T-cell (primary cell): ENCODE results near the gene ADAM19. TPM values are rescaled to one million over a fixed set of nuclear protein-coding genes. Genes with fewer than 3 reads are reported as not detected.

Experiments used
- ATAC-seq, 4 experiments: fragments of 200-7000 bp in 3 of 4; fragments of 150-1000 bp in 1 of 4; cut with Tn5 transposase; replicated peaks in 1 of 4; 1 replicate in 3 of 4; 2 replicates in 1 of 4; pipeline ENCODE4 v1.10.0; 2021; ENCODE audit warnings: moderate library complexity in 3 of 4, mild to moderate bottlenecking in 2 of 4, moderate number of reproducible peaks in 1 of 4
- CTCF ChIA-PET, 2 donors: fragments of 300-600 bp; sonication (Branson Sonifier 250); formaldehyde crosslinking; loops; one replicate each; lab custom pipeline; 2022; ENCODE audit warnings: antibody characterized with exemption in 2 of 2; lab: Charles Lee
- POLR2A ChIA-PET, 2 donors: fragments of 300-600 bp; sonication (Branson Sonifier 250); formaldehyde crosslinking; loops; one replicate each; lab custom pipeline; 2022; ENCODE audit warnings: antibody characterized with exemption in 2 of 2; lab: Charles Lee
- DNase-seq, 35 experiments: peaks; one replicate each; pipeline versions ENCODE4 v3.0.0 to v3.0.0-alpha.2; 2013 to 2023
- H3K27ac ChIP-seq: one replicate; pipeline ENCODE4 v1.5.1; 2013; ENCODE audit warnings: low read length
- H3K27me3 ChIP-seq, 2 experiments: replicated peaks in 1 of 2; 1 replicate in 1 of 2; 2 replicates in 1 of 2; pipeline versions ENCODE4 v1.6.1 to v1.7.0; 2013; ENCODE audit warnings: low read length in 1 of 2, mixed read lengths in 1 of 2; ENCODE audit not compliant: control insufficient read depth in 2 of 2, insufficient read depth in 2 of 2; ENCODE audit errors: extremely low read depth in 1 of 2
- H3K36me3 ChIP-seq, 2 donors: 1 replicate in 1 of 2; 2 replicates in 1 of 2; pipeline versions ENCODE4 v1.6.1 to v1.7.0; 2013; ENCODE audit warnings: low read length in 1 of 2; ENCODE audit not compliant: control insufficient read depth in 2 of 2, insufficient read depth in 1 of 2; ENCODE audit errors: extremely low read depth in 1 of 2
- H3K4me1 ChIP-seq, 2 experiments: 1 replicate in 1 of 2; 2 replicates in 1 of 2; pipeline versions ENCODE4 v1.6.1 to v1.7.0; 2013; ENCODE audit warnings: low read length in 2 of 2, mixed read lengths in 1 of 2; ENCODE audit not compliant: insufficient read depth in 2 of 2, control insufficient read depth in 1 of 2; ENCODE audit errors: extremely low read depth in 1 of 2
- H3K4me3 ChIP-seq, 2 donors: 1 replicate in 1 of 2; 2 replicates in 1 of 2; pipeline versions ENCODE4 v1.5.1 to v1.7.0; 2013; ENCODE audit warnings: mild to moderate bottlenecking in 2 of 2, low read length in 1 of 2, moderate library complexity in 1 of 2; ENCODE audit not compliant: control insufficient read depth in 1 of 2; ENCODE audit errors: extremely low read depth in 1 of 2
- H3K9me3 ChIP-seq: 2 replicates; pipeline ENCODE4 v1.7.0; 2013
- H3K27ac Mint-ChIP-seq, 2 donors: one replicate each; pipeline ENCODE4 v1.8.0; 2020 to 2021; ENCODE audit warnings: mild to moderate bottlenecking in 2 of 2, mixed read lengths in 2 of 2
- H3K27me3 Mint-ChIP-seq, 2 donors: one replicate each; pipeline ENCODE4 v1.8.0; 2021 to 2022; ENCODE audit warnings: mixed read lengths in 2 of 2
- H3K36me3 Mint-ChIP-seq: one replicate; pipeline ENCODE4 v1.8.0; 2021; ENCODE audit warnings: mixed read lengths
- H3K4me1 Mint-ChIP-seq, 3 donors: one replicate each; pipeline ENCODE4 v1.8.0; 2020 to 2022; ENCODE audit warnings: mixed read lengths in 3 of 3, mild to moderate bottlenecking in 1 of 3
- H3K4me3 Mint-ChIP-seq, 3 donors: one replicate each; pipeline ENCODE4 v1.8.0; 2020 to 2022; ENCODE audit warnings: mild to moderate bottlenecking in 3 of 3, mixed read lengths in 3 of 3, moderate library complexity in 3 of 3
- H3K9me3 Mint-ChIP-seq, 3 donors: one replicate each; pipeline ENCODE4 v1.8.0; 2020 to 2022; ENCODE audit warnings: mixed read lengths in 3 of 3
- WGBS: methylation state at CpG from one replicate; pipeline ENCODE4 v1.1.5; 2013; ENCODE audit warnings: missing lambda C conversion rate; ENCODE audit not compliant: insufficient coverage; 5-methylcytosine and 5-hydroxymethylcytosine counted together
- total RNA-seq, 35 experiments: library from RNA in 6 of 35; stranded (reverse) in 6 of 35; fragments of 120-200 nt in 1 of 35; gene quantifications; one replicate each; pipeline versions ENCODE4 v1.2.1 to v1.2.4 and lab custom pipeline; 2013 to 2026

ADAM19 gene
- total RNA-seq, 5 donors from 2014 or later (not counting 1 experiment from before 2014, with no cell fraction given): 30.7 to 64.1 (median 41.8) TPM

DNA sequence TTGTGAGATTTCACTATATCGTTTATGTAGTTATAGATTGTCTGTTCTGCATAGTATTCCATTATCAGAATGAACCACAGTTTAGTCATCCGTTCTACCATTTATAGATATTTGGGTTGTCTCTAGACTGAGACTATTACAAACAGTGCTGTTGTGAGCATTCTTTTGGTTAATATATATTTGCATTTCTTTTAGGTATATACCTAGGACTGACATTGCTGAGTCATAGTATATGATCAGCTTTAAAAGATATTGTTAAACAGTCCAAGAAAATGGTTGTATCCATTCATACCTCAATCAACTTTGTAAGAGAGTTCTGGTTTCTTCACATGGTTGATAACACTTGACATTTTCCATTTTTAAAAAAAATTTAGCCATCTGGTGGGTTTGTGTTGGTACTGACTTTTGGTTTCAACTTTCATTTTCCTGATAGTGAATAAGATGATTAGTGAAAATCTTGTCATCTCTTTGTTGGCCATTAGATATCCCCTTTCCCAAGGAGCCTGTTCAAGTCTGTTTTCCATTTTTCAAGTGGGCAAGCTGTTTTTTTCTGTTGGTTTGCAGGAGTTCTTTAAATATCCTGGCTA is 22.9 kb upstream of the ADAM19 start:
- H3K9me3 ChIP-seq: no peaks in the 10 kb centered on the region
- peaks cover 0 to 3% of the 10 kb centered on the region in 2 donors for H3K27me3 Mint-ChIP-seq
- H3K4me3 ChIP-seq: no peak overlapping the region
- WGBS: no CpG with 5 or more reads among the region's 2 CpGs
- ChIA-PET POLR2A (no interaction called here), CTCF (no interaction called here)
- no peaks in the 10 kb centered on the region for H3K36me3 ChIP-seq
- no peaks in the 10 kb centered on the region for H3K9me3 Mint-ChIP-seq
- peaks cover 20 to 22% of the 10 kb centered on the region in 2 experiments for H3K4me1 ChIP-seq
- H3K27ac ChIP-seq: no peak overlapping the region
- H3K4me1 Mint-ChIP-seq: peaks cover 45 to 80% (median 66%) of the 10 kb centered on the region in 3 donors
- DNase-seq: no peak
- no peaks in the 10 kb centered on the region for H3K27me3 ChIP-seq
- no peak for ATAC-seq
- H3K27ac Mint-ChIP-seq: peak overlapping the region; percentile 24 to 39
- no peaks in the 10 kb centered on the region for H3K36me3 Mint-ChIP-seq
- no peak overlapping the region for H3K4me3 Mint-ChIP-seq

DNA sequence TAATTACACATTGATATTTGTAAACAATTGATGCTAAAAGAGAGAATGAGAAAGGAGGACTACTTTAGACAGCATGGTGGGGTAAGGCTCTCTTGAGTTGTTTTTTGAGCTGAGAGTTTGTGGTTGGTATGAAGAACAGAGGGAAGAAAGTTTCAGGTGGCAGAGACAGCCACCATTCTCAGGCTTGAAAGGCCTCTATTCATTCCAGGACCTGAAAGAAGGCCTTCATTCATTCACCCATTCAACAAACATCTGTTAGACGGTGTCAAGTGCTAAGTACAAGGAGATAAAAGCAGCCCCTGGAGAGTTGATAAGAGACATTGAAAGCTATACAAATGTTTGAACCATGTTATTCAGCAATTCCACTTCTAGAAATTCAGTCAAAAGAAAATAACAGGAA is 21.7 kb upstream of the ADAM19 start:
- Mint-ChIP-seq H3K27me3 (peaks cover 0 to 3% of the 10 kb centered on the region in 2 donors), H3K27ac (peak overlapping the region; percentile 7 to 33), H3K4me1 (peaks cover 45 to 80% (median 66%) of the 10 kb centered on the region in 3 donors), H3K9me3 (no peaks in the 10 kb centered on the region), H3K36me3 (no peaks in the 10 kb centered on the region), H3K4me3 (no peak overlapping the region)
- Histone ChIP-seq H3K4me3 (no peak overlapping the region), H3K36me3 (no peaks in the 10 kb centered on the region), H3K4me1 (peaks cover 15 to 20% of the 10 kb centered on the region in 2 experiments), H3K27me3 (no peaks in the 10 kb centered on the region), H3K9me3 (no peaks in the 10 kb centered on the region), H3K27ac (no peak overlapping the region)
- ChIA-PET CTCF (interaction anchor here in 1 of 2 donors (1.2 kb wide), 1 partner anchor 126 kb away, joined by 3 read pairs; no protein-coding TSS in a partner anchor), POLR2A (interaction anchor here (0.5 to 0.9 kb wide), 4 partner anchors 10 to 72 kb away, joined by 3 to 5 read pairs (median 3); no protein-coding TSS in a partner anchor)
- DNase-seq: no peak
- no CpG with 5 or more reads among the region's 1 CpG for WGBS
- peak in 1 of 4 experiments; percentile 17 for ATAC-seq

DNA sequence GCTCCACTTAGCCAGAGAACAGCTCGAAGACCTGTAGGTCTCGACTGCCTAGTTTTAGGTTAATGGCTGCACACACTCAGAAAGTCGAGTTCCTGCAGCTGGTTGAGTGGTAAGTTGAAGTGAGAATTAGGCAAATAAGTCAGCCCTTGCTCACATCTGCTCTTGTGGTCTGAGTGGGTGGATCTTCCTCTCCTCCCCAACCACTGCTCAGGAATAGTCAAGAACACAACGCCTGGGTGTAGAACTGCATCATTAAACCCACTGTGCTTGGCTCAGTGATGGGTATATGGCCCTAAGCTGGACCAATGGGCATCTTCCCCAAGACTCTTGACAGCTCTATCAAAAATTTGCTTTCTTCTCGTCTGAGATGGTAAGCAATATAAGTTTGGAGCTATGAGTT is 20.9 kb upstream of the ADAM19 start:
- no peak overlapping the region for H3K4me3 Mint-ChIP-seq
- H3K27ac Mint-ChIP-seq: peak overlapping the region; percentile 53 to 77
- peak in 1 of 35 experiments; percentile 25 for DNase-seq
- peak; percentile 51 to 72 (median 58) for ATAC-seq
- H3K27me3 Mint-ChIP-seq: peaks cover 0 to 3% of the 10 kb centered on the region in 2 donors
- Histone ChIP-seq H3K27me3 (no peaks in the 10 kb centered on the region), H3K4me3 (no peak overlapping the region), H3K36me3 (no peaks in the 10 kb centered on the region), H3K9me3 (no peaks in the 10 kb centered on the region), H3K27ac (no peak overlapping the region), H3K4me1 (peaks cover 14 to 18% of the 10 kb centered on the region in 2 experiments)
- POLR2A ChIA-PET: interaction anchor here (0.6 to 0.9 kb wide), 4 partner anchors 9 to 440 kb away, joined by 3 read pairs; no protein-coding TSS in a partner anchor
- H3K36me3 Mint-ChIP-seq: no peaks in the 10 kb centered on the region
- no CpG with 5 or more reads among the region's 5 CpGs for WGBS
- H3K4me1 Mint-ChIP-seq: peaks cover 44 to 83% (median 65%) of the 10 kb centered on the region in 3 donors
- no peaks in the 10 kb centered on the region for H3K9me3 Mint-ChIP-seq
- CTCF ChIA-PET: interaction anchor here (0.6 to 1.2 kb wide), 2 partner anchors 16 to 125 kb away, joined by 3 read pairs; no protein-coding TSS in a partner anchor

DNA sequence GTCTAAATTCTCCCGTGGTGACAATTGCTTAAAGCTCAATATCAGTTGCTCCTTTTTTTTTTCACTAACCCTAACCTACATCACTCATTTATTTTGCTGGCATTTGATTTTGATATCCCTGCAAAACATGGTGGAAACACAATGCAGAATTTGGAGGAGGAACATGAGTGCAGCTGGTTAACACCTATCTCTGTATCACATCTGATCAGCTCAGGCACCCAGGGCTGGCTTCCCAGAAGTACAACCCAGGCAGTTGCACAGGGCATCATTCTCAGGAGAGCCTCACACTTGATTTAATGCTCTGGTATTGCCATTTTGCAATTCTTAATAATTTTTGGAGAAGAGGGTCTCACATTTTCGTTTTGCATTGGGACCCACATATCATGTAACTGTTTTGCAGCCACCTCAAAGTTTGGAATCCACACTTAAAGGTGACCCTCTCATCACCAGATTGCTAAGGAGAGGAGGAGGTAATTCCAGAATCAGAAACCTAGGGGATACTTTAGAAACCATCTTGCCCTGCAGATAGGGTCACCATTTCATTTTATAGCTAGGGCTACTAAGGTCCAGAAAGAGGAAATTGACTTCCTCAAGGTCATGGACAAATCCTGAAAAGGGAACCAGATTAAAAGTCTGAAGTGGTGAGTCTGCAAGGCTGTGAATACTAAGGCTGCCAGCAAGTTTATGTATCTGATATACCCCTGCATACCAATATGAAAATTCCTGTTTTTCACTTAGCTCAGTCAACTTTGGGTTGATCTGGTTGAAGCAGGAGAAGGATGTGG is 19.3 kb upstream of the ADAM19 start:
- Mint-ChIP-seq H3K27ac (peak overlapping the region in 1 of 2 donors; percentile 60), H3K36me3 (no peaks in the 10 kb centered on the region), H3K4me3 (no peak overlapping the region), H3K9me3 (no peaks in the 10 kb centered on the region), H3K27me3 (peaks cover 0 to 3% of the 10 kb centered on the region in 2 donors), H3K4me1 (peaks cover 38 to 76% (median 60%) of the 10 kb centered on the region in 3 donors)
- WGBS: no CpG with 5 or more reads among the region's 2 CpGs
- no peak for ATAC-seq
- Histone ChIP-seq H3K9me3 (no peaks in the 10 kb centered on the region), H3K27ac (no peak overlapping the region), H3K4me3 (no peak overlapping the region), H3K27me3 (no peaks in the 10 kb centered on the region), H3K36me3 (no peaks in the 10 kb centered on the region), H3K4me1 (peaks cover 14% of the 10 kb centered on the region in 2 experiments)
- POLR2A ChIA-PET: interaction anchor here (0.6 to 0.7 kb wide), 2 partner anchors 13 to 135 kb away, joined by 3 read pairs; partner anchors contain the start of gene NIPAL4 (in 1 of the 2)
- DNase-seq: no peak
- CTCF ChIA-PET: interaction anchor here in 1 of 2 donors (0.7 to 1.0 kb wide), 2 partner anchors 23 to 222 kb away, joined by 3 to 4 read pairs; no protein-coding TSS in a partner anchor

DNA sequence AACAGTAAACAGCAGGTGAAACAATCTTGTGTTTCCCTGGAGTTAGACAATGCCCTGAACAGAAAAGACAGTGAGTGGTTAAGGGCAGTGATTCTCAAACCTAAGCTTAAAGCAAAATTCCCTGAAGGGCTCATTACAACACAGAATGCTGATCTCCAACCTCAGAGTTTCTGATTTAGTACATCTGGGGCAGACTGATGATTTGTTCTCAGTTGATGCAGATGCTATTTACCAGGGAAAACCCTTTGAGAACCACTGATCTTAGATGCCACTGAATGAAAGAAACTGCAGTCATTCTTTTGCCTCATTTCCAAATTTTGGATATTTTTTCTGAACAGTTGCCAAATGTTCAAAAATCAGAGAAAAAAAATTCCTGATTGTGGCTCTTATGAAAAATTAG is 18.7 kb upstream of the ADAM19 start:
- H3K27ac Mint-ChIP-seq: no peak overlapping the region
- CTCF ChIA-PET: interaction anchor here in 1 of 2 donors (0.7 kb wide), 1 partner anchor 223 kb away, joined by 3 read pairs; no protein-coding TSS in a partner anchor

More for the DNA sequence above, 18.7 kb upstream of the ADAM19 start:
- Histone ChIP-seq H3K27me3 (no peaks in the 10 kb centered on the region), H3K4me3 (no peak overlapping the region), H3K4me1 (peaks cover 14% of the 10 kb centered on the region in 2 experiments), H3K27ac (no peak overlapping the region), H3K36me3 (no peaks in the 10 kb centered on the region), H3K9me3 (no peaks in the 10 kb centered on the region)
- H3K9me3 Mint-ChIP-seq: no peaks in the 10 kb centered on the region
- H3K4me3 Mint-ChIP-seq: no peak overlapping the region
- ATAC-seq (no peak), DNase-seq (no peak)
- no peaks in the 10 kb centered on the region for H3K36me3 Mint-ChIP-seq
- H3K27me3 Mint-ChIP-seq: peaks cover 0 to 3% of the 10 kb centered on the region in 2 donors
- peaks cover 38 to 75% (median 59%) of the 10 kb centered on the region in 3 donors for H3K4me1 Mint-ChIP-seq
- POLR2A ChIA-PET: interaction anchor here (0.6 to 0.7 kb wide), 2 partner anchors 14 to 134 kb away, joined by 3 read pairs; partner anchors contain the start of gene NIPAL4 (in 1 of the 2)
